ACHN (cell line): ENCODE results near the gene SLC52A3.
A peak's percentile ranks its signal among the peaks of the same experiment; 100 is the strongest.
"Not testable (repeated sequence)": the region's sequence is repeated elsewhere in the genome, so short reads cannot be mapped to it uniquely, and the experiment has no call there.

ENCODE experiments used
- DNase-seq: peaks from one replicate; pipeline ENCODE4 v3.0.0-alpha.2; 2015
- in situ Hi-C: cut with HindIII; loops from 2 replicates; pipeline ENCODE4 v1.10.0; 2017; ENCODE audit warnings: low sequenced_read_pairs, low pct_ligation_motif_present, low pct_unique_long_range_greater_than_20kb

Gene SLC52A3

DNA sequence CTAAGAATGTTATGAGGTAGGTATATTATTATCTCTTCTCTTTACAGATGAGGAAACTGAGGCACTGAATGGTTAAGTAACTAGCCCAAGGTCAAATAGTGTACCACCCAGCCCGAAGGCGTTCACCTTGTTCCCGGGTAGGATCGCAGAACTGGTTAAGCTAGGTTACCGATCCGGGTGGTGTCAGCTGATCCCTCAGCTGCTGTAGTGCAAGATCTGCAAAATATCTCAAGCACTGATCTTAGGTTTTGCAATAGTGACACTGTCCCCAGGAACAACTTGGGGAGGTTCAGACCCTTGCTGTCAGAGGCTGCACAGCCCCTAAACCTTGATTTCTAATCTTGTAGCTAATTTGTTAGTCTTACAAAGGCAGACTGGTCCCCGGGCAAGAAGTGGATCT is 28.1 kb downstream of the SLC52A3 start:
- no peak for DNase-seq
- in situ Hi-C loops = no loop called here

DNA sequence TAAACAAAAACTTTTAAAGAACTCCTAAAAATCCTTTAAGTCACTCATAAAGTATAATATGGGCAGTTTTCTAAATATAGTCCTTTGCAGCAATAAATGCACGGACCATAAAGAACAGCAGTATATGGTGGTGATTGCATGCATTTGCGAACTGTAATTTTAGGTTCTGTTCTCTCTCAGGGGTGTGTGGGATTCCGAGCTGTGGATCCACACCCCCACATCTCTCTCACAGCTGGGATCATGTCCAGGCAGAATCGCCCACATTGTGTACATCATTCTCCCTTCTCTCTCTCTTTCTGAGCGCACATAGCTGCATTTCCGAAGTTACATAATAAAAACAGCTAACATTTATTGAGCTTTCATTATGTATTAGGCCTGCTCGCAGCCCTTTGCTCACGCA is 28.6 kb downstream of the SLC52A3 start:
- DNase-seq = no peak
- in situ Hi-C loops = no loop called here

DNA sequence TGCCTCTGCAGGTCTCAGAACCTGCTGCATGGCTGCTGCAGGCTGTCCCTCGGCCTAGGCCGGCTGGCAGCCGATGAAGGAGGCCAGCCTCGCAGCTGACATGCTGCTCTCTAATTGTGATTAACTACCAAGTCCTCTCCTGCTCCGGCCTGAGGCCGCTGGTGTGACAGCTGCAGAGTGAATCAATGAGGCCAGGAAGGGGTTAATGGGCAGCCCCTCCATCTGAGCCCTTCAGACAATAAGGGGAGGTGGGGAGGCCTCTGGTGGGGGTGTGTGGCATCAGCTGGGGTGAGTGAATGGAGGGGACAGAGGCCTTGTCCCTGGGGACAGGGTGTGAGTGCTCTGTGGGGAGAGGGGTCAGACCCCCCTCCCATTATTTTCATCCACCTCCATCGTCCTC is 34.4 kb downstream of the SLC52A3 start:
- no peak for DNase-seq
- in situ Hi-C loops = no loop called here

- in situ Hi-C loops = no loop called here
- no peak for DNase-seq
Measured at GRCh38 chr20:732727-733126, 35.6 kb downstream of the SLC52A3 start.

GRCh38 chr20:731891-732560 is 36.3 kb downstream of the SLC52A3 start:
- in situ Hi-C loops = no loop called here
- no peak for DNase-seq

DNA sequence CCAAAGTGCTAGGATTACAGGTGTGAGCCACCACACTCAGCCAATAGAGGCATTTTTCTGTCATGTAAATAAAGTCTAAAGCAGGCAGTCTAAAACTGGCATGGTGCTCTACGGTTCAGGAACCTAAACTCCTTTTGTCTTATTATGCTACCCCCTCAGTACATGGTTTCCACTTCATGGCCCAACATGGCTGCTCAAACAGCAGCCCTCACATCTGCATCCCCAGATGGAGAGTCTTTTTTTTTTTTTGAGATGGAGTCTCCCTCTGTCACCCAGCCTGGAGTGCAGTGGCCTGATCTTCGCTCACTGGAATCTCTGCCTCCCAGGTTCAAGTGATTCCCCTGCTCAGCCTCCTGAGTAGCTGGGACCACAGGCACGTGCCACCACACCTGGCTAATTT is 38.3 kb downstream of the SLC52A3 start:
- DNase-seq = no peak
- in situ Hi-C loops = no loop called here

DNA sequence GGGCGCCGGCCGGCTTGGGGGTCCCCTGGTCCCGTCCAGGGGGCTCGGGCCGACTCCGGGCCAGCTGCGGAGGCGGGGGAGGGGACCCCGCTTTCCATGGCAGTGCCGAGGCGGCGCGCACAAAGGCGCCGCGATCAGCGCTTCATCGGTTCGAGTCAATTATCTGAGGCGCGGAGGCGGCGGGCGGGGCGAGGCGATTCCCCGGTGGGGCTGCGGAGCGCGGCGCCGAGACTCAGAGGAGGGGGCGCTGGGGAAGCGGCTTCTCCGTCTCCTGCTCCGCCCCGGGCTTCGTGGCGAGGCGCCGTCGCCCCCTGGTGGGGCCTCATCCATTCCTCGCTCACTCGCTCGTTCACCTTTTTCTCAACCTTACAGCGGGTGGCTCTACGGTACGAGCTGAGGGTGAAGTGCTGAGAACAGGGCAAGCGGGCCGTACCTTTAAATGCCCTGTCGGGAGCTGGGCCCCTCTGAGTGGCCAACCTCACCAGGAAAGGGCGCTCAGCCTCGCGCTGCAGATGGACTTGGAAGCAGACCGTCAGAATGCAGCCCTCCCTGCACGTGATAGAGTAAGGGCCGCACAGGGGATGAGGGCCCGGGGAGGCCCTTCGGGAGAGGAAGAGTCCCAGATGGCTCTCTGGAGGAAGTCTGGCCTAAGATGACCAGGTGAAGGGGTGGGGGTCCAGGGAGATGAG is 39.9 kb downstream of the SLC52A3 start:
- in situ Hi-C loops = no loop called here
- DNase-seq = peak; percentile 48

GRCh38 chr20:726160-726559 is 42.1 kb downstream of the SLC52A3 start:
- in situ Hi-C loops = no loop called here
- DNase-seq = no peak

- no peak for DNase-seq
- in situ Hi-C loops = no loop called here
Measured at GRCh38 chr20:725491-725890, 42.8 kb downstream of the SLC52A3 start.

DNA sequence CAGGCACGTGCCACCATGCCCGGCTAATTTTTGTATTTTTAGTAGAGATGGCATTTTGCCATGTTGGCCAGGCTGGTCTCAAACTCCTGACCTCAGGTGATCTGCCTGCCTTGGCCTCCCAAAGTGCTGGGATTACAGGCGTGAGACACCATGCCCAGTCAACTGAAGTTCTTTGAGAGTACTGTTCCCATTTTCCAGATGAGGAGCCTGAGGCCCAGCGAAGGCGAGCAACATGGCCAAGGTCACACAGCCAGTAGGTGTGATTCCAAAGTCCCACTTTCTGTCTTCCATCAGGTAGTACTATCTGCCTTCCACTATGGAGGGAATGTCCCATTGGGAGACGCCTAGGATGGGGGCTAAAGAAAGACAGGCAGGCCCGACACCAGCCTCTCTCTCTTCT is 43.5 kb downstream of the SLC52A3 start:
- DNase-seq, in situ Hi-C loops: not testable (repeated sequence)

- in situ Hi-C loops = no loop called here
- no peak for DNase-seq
Measured at GRCh38 chr20:723756-724155, 44.5 kb downstream of the SLC52A3 start.

GRCh38 chr20:722822-723644 is 45.3 kb downstream of the SLC52A3 start:
- no peak for DNase-seq
- in situ Hi-C loops = no loop called here

DNA sequence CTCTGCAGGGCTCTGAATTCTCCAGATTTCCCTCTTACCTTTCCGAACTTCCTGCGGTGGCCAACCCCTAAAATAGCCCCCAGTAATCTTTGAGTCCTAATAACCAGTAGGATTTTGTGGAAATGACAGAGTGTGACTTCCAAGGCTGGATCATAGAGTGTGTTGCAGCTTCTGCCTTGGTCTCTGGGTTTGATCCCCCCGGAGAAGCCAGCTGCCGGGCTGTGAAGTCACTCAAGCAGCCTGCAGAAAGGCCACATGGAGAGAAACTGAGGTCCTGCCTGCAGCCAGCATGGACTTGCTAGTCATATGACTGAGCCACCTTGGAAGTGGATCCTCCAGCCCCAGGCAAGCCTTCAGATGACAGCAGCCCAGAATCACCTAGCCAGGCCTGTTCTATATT is 46.4 kb downstream of the SLC52A3 start:
- in situ Hi-C loops = no loop called here
- no peak for DNase-seq

- DNase-seq = no peak
- in situ Hi-C loops = no loop called here
Measured at GRCh38 chr20:719816-720215, 48.5 kb downstream of the SLC52A3 start.

- in situ Hi-C loops = no loop called here
- no peak for DNase-seq
Measured at GRCh38 chr20:719068-719467, 49.2 kb downstream of the SLC52A3 start.

- DNase-seq = no peak
- in situ Hi-C loops = no loop called here
Measured at GRCh38 chr20:717832-718231, 50.5 kb downstream of the SLC52A3 start.

DNA sequence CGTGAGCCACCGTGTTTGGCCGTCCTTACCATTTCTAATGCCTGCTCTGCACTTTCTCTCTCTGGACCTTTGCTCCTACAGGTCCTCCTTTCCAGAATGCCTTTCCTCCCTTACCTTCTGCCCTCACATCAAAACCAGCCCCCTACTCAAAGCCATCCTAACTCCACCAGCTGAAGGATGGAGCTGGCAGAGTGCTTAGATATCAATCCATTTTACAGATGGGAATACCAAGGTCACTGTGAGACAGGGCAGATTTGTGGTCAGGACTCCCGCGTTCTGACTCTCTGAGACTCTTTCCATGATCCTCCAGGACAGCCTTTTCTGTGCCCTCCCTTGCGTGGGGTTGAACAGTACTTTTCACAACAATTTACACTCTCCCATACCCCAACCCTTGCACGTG is 51.0 kb downstream of the SLC52A3 start:
- no peak for DNase-seq
- in situ Hi-C loops = no loop called here

DNA sequence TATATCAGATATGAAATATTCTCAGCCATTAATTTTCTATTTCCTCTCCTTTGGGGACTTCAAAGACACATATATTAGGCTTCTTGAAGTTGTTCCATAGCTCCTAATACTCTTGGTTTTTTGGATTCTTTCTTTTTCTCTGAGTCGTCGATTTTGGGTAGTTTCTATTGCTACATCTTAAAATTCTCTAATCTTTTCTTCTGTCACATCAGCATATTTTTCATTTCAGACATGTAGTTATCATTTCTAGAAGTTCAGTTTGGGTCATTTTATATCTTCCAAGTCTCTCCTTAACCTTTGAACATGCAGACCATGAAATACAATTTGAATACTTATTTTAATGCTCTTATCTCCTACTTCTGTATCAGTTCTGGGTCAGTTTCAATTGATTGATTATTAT is 53.8 kb downstream of the SLC52A3 start:
- in situ Hi-C loops = no loop called here
- no peak for DNase-seq

- in situ Hi-C loops = no loop called here
- DNase-seq = no peak
Measured at GRCh38 chr20:711576-711975, 56.7 kb downstream of the SLC52A3 start.
